GM18870 (cell line): ENCODE measurements around the gene PIGN.
A peak's percentile ranks its signal among the peaks of the same experiment; 100 is the strongest.
"Not testable (repeated sequence)": the region's sequence is repeated elsewhere in the genome, so short reads cannot be mapped to it uniquely, and the experiment has no call there.

Experiments used
- ATAC-seq: cut with Tn5 transposase; IDR thresholded peaks from one replicate; pipeline ENCODE4 v1.9.1; 2021; ENCODE audit warnings: moderate library complexity; ENCODE audit not compliant: unreplicated experiment

Gene PIGN

DNA sequence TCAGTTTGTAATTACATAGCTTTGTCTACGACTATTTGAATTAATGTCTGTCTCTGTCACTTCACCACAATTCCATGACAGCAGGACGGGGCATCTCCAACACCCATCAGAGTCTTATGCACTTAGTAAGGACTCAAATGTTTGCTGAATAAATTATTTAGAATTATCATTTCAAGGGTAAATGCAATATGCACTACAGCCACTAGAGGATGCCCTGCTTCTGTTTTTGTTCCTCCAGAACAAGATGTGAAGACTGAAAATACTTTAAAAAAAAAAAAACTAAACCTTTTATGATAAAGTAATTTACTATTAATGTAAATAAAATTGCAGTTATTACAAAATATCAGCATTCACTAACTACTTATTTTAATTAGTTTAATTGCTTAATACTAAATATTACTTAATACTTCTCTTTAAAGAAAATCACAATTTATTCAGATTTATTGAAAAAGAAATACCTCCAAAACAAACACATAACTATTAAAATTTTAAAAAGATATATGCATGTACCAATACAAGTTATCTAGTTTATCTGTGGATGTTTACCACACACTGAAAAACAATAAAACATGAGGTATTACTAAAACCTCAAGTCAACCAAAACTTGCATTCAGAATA is 3.2 kb downstream of the PIGN start:
- ATAC-seq = no peak

DNA sequence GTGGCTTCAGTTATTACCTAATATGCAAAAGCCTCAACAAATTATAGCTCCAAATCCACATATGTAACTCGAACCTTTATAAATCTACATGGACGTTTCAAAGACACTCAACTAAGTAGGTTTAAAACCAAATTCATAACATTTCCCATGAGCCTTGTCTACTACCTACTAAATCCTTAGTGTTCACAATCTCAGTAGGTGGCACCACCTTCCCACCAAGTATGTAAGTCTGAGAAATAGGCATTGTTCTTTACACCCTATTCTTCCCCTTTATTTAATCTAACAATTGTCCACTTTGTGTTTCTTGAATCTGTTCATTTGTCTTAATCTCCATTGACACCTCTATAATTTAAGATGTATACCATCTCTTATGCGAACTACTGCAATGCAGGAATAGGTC is 4.6 kb downstream of the PIGN start:
- ATAC-seq = no peak

DNA sequence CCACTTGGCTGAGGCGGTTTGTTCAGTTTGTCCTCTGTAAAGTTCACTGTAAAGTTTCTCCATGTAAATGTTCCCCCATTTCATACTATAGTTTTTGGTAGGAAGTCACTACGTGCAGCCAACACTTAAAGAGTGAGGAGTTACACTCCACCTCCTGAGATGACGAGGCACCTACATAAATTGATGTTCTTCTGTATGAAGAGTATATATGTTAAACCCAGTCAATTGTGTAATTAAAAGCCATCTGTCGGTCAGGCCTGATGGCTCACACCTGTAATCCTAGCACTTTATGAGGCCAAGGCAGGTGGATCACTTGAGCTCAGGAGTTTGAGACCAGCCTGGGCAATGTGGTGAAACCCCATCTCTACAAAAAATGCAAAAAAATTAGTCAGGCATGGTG is 7.6 kb downstream of the PIGN start:
- ATAC-seq = no peak

DNA sequence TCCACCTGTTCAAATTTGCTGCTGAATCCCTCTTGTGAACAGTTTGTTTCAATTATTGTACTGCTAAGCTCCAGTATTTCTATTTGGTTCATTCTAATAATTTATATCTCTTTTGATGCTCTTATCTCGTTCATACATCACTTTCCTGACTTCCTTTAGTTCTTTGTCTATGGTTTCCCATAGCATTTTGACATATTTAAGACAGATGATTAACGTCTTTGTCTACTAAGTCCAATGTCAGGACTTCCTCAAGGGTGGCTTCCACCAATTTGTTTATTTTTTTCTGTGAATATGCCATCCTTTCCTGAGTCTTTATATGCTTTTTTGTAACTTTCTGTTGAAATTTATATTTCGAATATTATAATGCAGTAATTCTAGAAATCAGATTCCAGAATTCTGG is 9.6 kb downstream of the PIGN start:
- no peak for ATAC-seq

DNA sequence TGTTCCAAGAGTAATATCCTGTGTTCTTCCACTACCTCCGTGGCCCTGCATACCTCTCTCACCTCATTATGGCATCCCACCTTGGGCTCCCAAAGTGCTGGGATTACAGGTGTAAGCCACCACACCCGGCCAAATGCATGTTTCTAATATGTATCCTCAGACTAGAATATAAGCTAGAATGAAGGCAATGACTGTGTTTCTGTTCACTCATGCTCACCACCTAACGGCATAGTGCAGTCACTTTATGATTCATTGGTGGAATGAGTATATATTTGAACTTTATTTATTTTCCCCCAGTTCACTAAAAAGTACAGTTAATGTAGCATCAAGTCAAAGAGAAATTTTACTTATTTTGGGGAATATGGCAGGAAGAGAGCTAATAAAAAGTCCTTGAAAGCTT is 11.3 kb downstream of the PIGN start:
- no peak for ATAC-seq

DNA sequence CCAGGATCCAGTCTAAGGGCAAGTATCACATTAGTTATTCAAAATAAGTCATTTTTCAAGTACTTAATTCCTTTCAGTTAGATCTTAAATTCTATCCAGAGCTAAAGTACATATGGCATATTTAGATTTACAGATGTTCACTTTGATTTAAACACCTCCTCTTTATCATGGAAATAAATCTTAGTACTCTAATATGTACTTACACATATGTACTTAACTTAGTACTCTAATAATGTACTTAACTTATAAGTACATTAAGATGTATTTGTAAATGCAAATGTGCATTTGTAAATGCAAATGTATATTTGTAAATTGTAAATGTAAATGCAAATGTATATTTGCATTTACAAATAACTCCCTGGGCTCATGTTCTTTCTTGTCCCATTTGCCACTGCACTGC is 14.6 kb downstream of the PIGN start:
- no peak for ATAC-seq

DNA sequence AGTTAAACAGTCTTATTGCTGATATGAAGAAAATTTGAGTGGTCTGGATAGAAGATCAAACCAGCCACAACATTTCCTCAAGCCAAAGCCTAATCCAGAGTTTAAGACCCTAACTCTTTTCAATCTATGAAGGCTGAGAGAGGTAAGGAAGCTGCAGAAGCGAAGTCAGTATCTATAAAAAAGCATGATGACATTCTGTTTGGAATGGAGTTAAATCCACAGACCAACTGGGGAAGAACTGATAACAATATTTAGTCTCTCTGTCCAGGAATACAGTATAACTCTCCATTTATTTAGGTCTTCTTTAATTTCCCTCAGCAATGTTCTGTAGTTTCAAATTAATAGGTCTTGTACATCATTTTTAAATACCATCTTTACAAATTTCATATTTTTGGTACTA is 16.0 kb downstream of the PIGN start:
- ATAC-seq = no peak

DNA sequence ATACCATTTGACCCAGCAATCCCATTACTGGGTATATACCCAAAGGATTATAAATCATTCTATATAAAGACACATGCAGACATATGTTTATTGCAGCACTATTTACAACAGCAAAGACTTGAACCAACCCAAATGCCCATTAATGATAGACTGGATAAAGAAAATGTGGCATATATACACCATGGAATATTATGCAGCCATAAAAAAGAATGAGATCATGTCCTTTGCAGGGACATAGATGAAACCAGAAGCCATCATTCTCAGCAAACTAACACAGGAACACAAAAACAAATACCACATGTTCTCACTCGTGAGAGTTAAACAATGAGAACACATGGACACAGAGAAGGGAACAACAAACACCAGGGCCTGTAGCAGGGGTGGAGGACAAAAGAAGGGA is 20.3 kb downstream of the PIGN start:
- not testable (repeated sequence) for ATAC-seq

DNA sequence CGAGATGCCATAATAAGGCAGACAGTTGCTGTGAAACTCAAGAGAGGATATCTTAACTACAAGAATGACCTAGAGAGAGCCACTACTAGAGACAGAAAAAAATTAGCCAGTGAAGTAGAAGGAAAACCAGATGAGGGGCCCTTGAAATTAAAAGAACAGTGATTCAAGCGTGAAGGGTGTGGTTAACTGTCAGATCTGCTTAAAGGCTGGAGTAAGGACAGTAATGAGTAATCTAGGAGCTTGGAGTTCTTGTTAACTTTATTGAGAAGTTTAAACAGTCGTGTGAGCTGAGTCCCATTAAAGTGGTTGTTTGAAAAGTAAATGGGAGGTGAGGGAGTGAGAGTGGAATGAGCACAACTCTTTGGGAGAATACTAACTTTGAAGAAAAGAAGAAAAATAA is 21.3 kb downstream of the PIGN start:
- ATAC-seq = no peak

DNA sequence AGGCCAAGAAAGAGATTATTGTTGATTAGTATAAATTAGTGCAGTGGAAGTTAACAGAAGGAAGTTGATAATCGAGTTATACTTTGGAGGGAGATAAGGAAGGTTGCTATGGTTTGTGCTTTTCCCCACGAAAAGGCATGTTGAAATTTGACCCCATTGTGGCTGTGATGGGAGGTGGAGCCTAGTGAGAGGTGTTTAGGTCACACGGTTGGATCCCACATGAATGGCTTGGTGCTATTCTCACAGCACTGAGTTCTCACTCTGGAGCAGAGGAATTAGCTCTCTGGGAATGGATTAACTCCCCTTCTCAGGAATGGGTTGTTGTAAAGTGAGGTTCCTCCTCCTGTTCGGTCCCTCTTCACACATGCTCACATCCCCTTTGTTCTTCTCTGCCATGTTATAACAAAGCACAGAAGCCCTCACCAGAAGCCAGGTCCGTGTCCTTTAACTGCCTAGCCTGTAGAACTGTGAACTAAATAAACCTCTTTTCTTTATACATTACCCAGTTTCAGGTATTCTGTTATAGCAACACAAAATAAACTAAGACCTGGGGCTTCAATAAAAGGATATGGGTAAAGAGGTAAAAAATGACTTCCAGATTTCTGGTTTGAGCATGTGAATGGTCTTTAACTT is 21.9 kb downstream of the PIGN start:
- ATAC-seq = no peak

DNA sequence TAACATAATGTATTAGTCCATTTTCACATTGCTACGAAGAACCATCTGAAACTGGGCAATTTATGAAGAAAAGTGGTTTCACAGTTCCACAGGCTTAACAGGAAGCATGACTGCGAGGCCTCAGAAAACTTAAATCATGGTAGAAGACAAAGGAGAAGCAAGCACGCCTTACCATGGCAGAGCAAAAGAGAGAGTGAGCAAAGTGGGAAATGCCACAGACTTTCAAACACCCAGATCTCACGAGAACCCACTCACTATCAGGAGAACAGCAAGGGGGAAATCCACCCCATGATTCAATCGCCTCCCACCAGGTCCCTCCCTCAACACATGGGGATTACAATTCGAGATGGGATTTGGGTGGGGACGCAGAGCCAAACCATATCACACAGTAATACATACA is 22.5 kb downstream of the PIGN start:
- ATAC-seq = no peak

DNA sequence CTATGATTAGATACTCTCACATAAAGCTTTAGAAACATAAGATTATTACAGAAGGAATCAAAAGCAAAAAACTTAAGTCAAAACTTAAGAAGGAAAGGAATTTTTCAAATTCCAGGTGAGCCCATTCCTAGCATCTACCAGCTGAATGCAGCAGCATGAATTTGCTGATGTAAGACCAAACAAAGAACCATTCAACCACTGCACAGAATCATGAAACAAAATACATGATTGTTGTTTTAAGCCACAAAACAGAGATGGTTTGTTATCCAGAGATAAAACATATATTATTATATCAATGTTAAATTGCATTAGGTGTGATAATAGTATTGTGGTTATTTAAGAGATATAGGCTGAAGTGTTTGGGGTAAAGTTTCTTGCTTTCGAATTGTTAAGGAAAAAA is 29.0 kb downstream of the PIGN start:
- no peak for ATAC-seq

DNA sequence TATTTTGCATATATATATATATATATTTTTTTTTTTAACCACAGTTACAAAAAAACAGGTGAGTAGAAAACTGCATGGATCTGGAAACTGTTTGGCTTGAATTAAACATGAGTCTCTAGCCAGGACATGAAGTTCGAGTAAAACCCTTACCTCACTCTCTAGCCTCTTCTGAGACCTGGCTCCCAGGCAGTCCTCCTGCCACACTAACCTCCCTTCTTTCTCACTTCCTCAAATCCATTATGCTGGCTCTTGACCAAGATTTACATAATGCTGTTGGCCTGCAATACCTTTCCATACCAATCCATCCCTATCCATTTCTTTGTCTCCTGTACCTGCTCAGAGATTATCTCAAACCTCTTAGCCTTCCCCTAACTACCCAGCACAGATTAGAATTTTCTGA is 34.0 kb downstream of the PIGN start:
- peak; percentile 85 for ATAC-seq

DNA sequence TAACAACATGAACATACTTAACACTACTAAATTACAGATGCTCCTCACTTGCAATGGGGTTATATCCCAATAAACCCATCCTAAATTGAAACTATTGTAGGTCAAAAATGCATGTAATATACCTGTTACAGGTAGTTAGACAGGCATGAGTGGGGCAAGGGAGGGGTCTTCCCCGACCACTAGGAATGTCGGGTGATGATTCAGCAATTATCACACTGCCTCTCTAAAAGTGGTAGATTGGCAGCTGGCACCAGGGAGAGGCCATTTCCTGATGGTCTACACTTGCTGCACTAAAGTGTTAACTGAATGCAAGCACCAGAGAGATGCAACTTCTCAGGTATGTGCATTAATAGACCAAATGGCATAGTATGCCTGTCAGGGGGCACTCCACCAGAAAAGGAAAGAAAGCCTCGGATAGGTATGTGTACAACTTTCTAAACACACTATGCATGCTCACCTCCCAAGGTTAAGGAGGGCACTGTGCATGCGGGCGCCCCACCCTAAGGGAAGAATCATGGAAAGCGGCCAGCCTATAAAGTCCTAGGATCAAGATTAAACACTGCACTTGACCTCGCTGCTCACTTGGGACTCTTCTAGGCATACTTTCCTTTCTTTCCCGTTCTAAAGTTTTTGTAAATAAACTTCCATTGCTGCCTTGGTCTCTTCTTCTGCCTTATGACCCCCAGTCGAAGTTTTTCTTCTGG is 35.6 kb downstream of the PIGN start:
- ATAC-seq = no peak

DNA sequence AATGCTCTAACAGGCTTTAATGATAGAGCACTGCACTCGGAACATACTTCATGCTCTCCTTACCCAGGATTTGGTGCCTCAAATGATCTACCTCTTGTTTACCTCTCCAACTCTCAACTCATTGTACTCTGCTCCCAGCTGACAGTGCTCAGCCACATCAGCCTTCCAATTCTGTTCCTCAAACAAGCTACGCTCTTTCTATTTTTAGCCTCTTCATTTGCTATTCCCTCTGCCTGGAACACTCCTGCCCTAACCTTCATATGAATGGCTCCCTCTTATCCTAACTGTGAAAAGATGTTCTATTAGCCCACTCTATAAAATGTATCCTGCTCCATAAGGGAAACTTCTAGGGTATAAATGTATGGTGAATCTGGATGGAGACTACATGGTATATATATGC is 42.5 kb downstream of the PIGN start:
- ATAC-seq = no peak

DNA sequence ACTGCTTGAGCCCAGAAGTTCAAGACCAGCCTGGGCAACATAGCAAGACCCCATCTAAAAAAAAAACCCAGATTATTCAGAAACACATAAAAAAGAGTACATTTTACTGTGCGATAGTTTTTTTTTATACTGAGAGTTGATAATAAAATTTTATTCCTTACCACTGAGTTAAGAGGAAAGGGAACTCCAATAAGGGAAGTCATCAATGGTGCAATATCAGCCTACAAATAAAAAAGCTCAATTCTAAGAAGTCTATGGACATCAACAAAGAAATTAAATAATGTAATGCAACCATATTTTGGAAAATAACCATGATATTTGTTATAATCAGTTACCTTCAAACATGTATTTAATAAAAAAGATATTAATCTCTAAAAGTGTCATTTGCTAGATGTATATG is 46.6 kb downstream of the PIGN start:
- no peak for ATAC-seq

DNA sequence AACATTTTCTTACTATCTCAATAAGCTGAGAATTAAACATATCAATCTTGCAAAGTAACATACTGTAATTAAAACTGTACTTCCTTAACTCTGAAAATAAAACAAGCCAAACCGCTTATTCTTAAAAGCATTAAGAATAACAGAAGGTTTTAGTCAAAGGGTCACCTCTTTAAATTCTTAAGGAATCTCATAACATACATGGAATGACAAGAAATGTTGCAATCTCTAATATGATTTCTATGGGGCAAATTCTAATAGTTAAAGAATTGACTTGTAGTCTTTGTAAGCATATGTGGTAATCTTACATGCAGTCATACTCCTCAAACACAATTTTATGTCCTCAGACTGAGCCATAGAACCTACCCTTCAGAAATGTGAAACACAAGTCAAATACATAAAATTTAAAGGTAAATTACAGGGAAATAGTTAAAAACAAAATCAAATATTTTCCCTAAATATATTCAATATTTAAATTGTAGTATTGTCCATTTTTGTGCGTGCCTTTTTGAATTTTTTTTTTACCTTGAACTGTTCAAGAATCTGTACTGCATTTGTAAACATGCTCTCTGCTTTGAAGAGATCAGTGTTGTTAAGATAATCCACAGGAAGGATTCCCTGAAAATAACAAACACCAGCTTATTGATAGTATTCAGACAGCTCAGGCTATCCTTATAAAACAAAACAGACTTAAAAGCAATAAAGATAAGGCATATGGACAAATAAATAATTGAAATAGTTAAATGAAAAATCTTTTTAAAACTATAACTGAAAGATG is 48.2 kb downstream of the PIGN start:
- no peak for ATAC-seq

DNA sequence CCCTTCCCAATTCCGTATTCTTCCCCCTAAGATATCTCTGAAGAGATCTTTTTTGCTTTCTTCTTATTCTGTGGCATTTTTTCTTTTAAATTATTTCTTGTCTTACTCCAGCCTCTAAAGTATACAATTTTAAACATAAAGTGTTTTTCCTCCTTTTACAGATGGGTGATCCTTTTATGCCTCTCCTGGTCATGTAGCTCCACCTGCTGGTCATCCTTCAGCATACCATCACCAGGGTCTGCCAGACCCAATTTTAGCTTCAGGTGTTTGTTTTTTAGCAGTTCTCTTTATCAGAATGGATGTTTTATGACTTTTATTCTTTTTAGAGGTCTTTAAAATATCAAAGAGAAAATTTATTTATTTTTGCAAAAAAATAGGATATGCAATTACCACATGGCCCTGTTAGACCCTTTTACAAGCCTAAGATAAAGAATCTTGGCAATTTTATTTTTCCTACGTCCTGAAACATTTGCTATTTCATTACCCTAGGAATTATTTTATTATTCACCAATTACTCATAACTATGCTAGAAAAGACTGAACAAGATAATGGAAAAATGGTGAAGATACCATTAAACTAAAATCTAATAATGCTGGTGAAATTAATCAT is 55.5 kb downstream of the PIGN start:
- ATAC-seq = no peak

DNA sequence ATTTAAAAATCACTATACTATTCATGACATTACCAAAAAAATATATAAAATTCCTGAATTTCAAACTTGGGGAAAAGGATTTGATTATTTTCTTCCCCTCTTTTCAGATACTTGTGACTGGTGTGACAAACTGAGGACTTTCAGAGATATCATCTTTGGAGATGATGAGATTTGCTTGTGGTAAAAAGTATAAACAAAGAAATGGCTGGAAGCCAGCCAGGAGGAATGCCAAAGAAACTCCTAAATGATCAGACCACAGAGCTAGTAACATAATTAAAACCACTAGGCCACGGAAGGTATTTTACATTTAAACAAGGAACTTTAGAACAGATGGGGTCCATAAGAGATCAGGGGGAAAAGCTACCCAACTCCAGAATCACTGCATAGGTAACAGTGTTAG is 58.7 kb downstream of the PIGN start:
- no peak for ATAC-seq

DNA sequence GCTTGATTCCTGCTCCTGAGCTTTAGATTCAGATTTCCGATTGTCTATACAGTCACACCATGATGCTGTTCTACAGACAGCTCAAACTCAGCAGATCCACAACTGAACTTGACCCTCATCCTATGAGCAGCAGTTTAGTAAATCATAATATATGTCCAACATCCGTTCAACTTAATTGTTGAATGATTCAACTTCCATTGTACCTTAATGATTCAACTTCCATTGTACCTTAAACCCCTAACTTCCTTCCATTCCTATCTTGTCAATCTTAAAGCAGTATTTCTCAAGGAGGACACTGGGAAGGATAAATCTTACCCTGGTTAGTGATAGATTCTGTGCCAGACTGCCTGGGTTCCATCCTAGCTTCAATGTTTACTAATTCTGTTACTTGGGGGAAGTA is 60.1 kb downstream of the PIGN start:
- no peak for ATAC-seq

DNA sequence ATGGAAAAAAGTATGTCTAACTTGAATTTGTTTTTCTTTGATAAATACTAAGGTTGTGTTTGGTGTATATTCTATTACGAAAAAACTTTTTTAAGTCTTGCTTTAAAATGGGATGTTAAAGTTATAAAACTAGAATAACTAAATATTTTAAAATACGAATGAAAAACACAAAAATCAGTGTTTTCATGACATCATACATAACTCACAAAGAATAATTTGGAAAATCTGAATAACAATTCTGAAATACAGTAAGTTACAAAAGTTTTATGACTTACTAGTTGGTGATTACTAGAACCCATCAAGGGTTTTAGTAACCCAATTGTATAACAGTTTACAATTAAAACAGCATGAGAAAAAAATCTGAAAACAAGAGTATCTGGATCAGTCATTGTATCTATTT is 61.2 kb downstream of the PIGN start:
- ATAC-seq = no peak
